Peyer's patch (tissue), 4 donors: ENCODE results near the gene HSPB2.

Experiments
- CTCF ChIP-seq, 6 experiments: fragments of 450-650 bp in 4 of 6; fragments of 200-600 bp in 2 of 6; sonication (generic) in 1 of 6; IDR thresholded peaks; one replicate each; pipeline ENCODE4 v1.5.1; 2017 to 2019; ENCODE audit warnings: antibody characterized with exemption in 6 of 6, mild to moderate bottlenecking in 3 of 6, moderate library complexity in 1 of 6
- POLR2A ChIP-seq, 2 donors: fragments of 450-650 bp; IDR thresholded peaks; one replicate each; pipeline ENCODE4 v1.5.1; 2017; ENCODE audit warnings: antibody characterized with exemption in 2 of 2, mild to moderate bottlenecking in 2 of 2, moderate library complexity in 2 of 2

GRCh38 chr11:111906680-111907079, 5.9 kb upstream of the HSPB2 start:
- TF ChIP-seq CTCF (IDR thresholded peaks at IDR 0.05) (no peak), POLR2A (IDR thresholded peaks at IDR 0.05) (no peak)
